Measurements from ENCODE around the gene CMSS1.

Gene CMSS1

DNA sequence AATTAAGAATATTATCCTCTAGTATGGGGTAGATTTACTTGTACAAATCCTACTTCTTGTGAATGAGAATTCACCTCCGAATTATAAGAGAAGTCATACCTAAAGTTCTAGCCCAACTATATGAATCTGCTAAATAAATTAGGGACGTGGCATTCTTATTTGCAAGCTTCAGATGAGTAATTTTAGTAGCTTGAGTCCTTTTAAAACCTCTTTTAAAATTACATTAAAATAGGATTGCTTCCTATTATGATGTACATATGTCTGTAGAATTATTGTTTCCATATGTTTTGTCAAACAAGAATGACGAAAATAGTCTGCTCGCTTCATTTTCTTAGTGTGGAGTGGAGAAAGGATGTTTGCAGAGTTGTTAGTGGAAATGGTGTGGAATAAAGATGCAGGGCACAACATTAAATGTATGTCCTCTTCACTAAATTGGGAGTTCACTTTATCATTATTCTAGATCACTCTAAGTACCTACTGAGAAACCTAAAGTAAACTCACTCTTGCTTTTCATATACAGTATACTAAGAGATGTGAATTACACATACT, 59.4 kb downstream of the CMSS1 start:
- no peak for DNase-seq

DNA sequence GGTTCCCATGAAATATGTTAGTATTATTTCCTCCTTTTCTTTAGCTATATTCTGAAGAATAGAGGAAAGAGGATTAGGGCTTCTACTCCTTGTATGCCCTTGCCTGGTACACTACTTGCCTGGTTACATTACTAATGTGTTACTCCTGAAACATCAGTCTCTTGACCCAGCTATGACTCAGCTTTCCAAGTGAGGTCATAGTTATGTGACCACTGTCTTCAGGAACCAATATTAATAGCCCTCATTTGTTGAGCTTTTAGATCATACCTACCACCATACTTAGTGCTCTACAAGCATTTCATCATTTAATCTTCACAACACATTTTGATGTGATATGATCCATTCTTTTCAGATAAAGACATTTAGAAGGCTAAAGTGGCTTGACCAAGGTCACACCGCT, 60.3 kb downstream of the CMSS1 start:
- DNase-seq = no peak

DNA sequence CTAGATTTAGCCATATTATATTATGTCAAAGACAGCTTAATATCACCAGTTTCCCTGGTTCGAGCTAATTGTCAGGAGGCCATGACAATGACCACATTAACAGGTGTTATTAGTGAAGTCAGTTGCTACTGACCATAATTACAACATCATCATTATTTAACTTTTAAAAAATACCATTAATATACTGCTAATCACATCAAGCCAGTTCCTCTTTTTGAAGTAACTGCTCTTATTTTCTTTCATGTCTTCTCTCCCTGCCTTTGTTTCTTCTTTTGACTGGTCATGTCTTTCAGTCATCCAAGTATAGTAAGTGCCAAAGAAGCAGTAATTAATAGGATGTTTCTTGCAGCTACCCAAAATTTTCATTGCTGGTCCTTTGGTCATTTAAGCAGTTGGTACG, 61.6 kb downstream of the CMSS1 start:
- no peak for DNase-seq

DNA sequence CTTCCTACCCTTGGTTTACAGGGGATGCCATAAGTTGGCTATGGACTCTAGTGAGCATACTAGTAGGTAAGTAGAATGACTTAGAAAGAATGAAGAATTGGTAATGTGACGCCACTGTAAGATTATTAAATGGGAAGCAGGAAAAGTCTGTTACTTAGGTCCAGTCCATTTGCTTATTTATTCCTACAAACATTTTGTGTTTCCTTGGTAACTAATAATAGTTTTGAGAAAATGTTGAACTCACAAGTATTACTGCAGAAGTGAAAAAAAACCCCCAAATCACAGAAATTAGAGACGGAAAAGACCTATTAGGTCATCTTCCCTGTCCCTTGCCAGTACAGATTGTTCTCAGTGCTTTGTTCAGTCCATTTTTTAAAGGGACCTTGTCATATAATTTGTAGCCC, 63.5 kb downstream of the CMSS1 start:
- DNase-seq = no peak

DNA sequence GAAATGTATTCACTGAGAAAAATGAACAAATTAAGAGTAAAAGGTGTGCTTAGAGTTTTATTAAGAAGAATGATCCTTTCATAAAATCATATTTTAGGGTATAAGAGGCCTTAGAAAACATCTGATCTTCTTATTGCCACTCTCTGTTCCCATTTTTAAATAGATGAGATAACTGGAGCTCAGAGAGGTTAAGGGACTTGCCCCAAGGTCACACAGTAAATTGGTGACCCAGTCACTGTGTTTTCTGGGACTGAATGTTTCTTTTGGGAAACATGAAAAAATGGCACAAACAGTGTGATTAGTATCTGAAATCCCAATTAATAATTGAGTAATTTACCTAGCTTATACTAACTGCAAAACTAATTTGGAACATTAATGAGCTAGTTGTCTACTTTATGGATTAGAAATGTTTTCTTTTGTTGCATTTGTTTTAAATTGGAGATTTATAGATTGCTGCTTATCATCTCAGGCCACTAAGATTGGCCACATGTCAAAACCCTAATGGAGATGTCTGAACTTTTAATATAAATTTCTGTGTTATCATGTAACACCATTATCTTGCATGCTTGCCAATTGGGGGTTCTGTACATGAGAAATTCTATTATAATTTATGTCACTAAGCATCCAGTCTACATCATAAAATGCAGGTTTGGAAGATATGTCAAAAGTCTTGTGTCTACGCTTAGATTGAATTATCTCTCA, 64.9 kb downstream of the CMSS1 start:
- DNase-seq = no peak

- DNase-seq = no peak
Measured at GRCh38 chr3:99883138-99883461, 65.4 kb downstream of the CMSS1 start.

- DNase-seq = no peak
Measured at GRCh38 chr3:99883693-99884092, 66.0 kb downstream of the CMSS1 start.

DNA sequence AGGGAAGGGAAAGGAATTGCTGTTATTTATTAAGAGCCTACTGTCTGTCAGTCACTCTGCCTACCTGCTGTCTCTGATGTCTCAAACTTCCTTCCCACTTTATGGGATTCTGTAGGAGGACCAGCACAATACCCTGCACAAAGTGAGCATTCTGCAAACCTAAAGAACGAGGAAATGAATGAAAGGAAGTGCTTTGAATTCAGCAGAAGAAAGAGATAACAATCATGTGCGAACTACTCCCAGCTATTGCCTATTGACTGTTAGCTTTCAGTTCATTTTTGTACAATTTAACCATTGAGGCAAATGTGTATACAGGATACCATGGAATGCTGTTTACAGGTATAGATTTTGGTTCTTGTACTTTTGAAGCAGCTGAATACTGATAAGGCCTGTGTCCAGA, 66.8 kb downstream of the CMSS1 start:
- no peak for DNase-seq

DNA sequence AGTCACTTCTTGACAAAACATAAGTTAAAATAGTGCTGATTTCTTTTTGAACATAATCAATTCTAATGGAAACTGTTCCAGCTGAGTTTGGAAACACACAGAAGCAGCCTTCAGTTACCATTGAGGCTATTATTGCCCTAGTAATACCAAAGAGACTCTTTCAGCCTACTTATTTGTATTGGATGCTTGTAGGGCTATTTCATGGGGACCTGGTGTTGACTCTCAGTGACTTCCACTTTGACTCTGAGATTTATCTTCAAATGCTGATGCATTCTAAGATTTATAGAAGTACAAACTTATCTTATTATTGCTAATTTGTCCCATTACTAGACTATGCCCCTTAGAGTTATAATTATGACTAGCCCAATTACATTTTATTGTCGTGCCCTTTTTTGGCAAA, 67.4 kb downstream of the CMSS1 start:
- DNase-seq = no peak

DNA sequence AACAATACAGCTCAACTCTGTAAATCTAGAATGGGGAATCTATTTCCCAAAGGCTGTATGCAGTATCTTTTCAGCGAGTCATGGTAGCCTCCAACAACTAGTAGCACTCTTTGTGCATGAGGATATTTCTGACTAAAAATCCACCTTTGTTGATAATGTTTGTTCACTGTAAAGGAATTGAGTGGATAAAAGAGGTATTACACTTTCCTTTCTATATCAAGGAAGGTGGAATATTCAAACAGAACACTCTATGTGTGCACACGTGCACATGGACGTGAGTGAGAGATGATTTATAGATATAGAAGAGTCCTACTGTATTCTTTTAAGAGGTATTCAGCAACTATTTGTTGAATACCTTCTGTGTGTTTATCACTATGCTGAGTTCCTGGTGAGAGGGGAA, 68.2 kb downstream of the CMSS1 start:
- DNase-seq = no peak

- DNase-seq = no peak
Measured at GRCh38 chr3:99891610-99892285, 74.1 kb downstream of the CMSS1 start.

GRCh38 chr3:99892332-99892731, 74.7 kb downstream of the CMSS1 start:
- DNase-seq = no peak

- no peak for DNase-seq
Measured at GRCh38 chr3:99895131-99895696, 77.6 kb downstream of the CMSS1 start.

GRCh38 chr3:99895703-99896441, 78.2 kb downstream of the CMSS1 start:
- DNase-seq = no peak

DNA sequence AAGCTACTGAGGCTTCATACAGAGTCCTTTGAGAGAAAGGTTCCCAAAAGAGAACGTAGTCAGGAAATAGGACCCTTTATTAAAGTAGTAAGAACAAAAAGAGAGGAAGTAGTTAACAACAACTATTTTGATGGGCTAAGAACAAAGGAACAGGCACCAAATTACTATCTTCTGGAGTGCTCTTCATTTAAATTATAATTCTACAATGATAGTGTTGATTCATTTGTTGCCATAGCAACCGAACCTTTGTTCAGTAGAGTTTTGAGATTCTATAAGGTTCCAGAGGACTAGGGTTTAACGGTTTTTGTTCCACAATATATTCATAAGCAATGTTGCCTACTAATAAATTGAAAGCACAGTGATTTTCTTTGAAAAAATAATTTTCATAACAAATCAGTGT, 78.8 kb downstream of the CMSS1 start:
- DNase-seq = no peak

DNA sequence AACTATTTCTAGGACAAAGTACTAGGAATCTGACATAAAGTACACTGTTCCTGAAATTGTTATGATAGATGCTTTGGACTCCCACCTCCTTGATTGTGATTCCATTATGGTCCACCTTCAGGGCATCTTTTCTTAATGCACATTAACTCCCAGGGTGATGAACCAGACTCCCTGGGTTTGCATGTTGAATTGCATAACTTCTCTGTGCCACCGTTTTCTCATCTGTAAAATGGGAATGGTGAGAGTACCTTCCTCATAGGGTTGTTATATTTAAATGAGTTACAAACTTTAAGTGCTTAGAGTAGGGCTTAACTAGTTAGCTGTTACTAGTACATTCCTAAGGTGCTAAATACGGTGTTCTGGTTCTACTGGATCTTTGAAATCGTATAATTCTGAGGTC, 81.9 kb downstream of the CMSS1 start:
- DNase-seq = no peak

GRCh38 chr3:99900248-99900647, 82.6 kb downstream of the CMSS1 start:
- DNase-seq = no peak

DNA sequence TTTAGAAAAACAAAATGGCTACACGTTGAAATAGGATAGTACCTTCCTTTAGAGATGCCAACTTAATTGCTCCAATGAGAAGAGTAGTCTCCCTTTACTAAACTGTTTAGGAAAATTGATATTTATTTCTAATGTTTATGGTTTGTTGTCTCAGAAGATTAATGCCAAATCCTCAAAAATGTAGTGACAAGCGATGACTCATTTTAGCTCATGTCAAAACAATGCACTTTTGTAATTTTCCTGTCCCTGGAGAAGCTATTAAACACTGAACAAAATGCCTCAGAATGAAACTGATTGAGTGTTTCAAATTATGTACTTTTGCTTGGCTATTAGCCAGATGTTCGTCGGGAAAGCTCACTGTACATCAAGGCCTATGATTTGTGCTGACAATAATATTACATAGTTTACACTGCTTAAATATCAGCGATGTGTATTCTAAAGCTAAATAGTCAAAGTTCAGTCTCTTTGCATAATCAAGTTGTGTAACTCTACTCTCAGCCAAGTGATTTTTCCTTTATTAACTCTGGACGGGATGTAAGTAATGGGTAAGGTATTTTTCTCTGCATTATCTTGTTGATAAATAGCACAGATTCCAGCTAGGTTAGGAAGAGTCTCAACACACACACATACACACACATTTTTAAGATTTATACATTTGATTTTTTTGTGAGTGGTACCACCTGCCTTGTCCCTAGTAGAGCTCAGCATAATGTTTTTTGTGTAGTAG, 83.7 kb downstream of the CMSS1 start:
- no peak for DNase-seq

DNA sequence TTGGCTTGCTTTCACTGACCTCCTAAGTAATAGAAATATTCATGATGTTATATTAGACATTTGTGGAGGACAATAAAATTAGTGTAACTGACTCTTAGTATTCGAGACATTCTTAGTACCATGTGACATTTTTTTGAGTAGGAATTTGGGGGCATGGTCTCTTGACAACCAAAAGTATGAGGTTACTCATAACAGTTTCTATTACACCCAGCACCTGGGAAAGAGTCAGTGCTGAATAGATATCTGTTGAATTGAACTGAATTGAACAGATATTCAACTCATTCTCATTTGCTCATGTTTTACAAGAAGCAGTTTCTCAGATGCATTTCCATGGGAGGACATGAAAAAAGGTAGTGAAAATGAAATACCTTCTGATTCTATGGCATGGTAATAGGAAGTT, 84.4 kb downstream of the CMSS1 start:
- no peak for DNase-seq

DNA sequence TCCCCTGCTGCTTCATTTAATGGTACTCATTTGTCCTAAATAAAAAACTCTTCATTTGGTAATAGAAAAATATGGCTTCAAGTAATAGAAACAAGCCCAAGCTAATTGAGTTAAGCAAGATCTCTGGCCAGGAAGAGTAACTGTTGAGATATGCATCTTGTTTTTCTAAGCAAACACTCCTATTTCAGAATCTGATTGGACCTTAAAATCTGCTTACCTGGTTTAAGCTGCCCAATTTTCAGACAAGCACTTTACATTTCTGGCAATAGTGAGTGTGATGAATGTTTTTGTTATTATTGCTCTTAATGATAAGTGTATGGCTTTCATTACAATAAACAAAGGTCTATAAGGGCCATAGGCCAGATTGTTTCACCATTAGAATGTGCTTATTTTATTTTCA, 86.2 kb downstream of the CMSS1 start:
- DNase-seq = no peak

- no peak for DNase-seq
Measured at GRCh38 chr3:99907959-99908544, 90.4 kb downstream of the CMSS1 start.

GRCh38 chr3:99909714-99910495, 92.2 kb downstream of the CMSS1 start:
- no peak for DNase-seq

Measured in activated CD8-positive, alpha-beta memory T cell treated with anti-CD3 and anti-CD28 coated beads, Interleukin-2, amount 50 U/mL, for 48 hours (primary cell).